PC-3 (cell line): Measurements from ENCODE around the gene DMD. TPM values are rescaled to one million over a fixed set of nuclear protein-coding genes. Genes with fewer than 3 reads are reported as not detected.

Experiments used
- ATAC-seq: fragments of 200-7000 bp; cut with Tn5 transposase; 2 replicates; pipeline ENCODE4 v1.9.1; 2020; ENCODE audit warnings: mild to moderate bottlenecking, moderate library complexity
- BruUV-seq: library from RNA; stranded (reverse); fragments of 400-500 nt; replicated peaks from 2 replicates; lab custom pipeline; 2021; lab: Mats Ljungman, UMichigan
- CTCF ChIA-PET: fragments of 300-600 bp; sonication (Branson Sonifier 250); formaldehyde crosslinking; loops from one replicate; lab custom pipeline; 2022; ENCODE audit warnings: antibody characterized with exemption; lab: Charles Lee
- POLR2A ChIA-PET: fragments of 300-600 bp; sonication (Branson Sonifier 250); formaldehyde crosslinking; loops from one replicate; lab custom pipeline; 2022; ENCODE audit warnings: antibody characterized with exemption; ENCODE audit not compliant: unreplicated experiment; lab: Charles Lee
- DNase-seq: peaks from one replicate; pipeline ENCODE4 v3.0.0-alpha.2; 2015
- H2AFZ ChIP-seq: fragments of 300-600 bp; sonication (generic); 2 replicates; pipeline ENCODE4 v1.6.0; 2016; ENCODE audit warnings: antibody characterized with exemption, low read length
- H3F3A ChIP-seq: fragments of 300-600 bp; sonication (generic); one replicate; pipeline ENCODE4 v1.6.0; 2017; ENCODE audit warnings: antibody characterized with exemption, low read length, control low read depth, mild to moderate bottlenecking; ENCODE audit not compliant: unreplicated experiment
- H3K27ac ChIP-seq: fragments of 300-600 bp; sonication (generic); 2 replicates; pipeline ENCODE4 v1.5.1; 2016; ENCODE audit warnings: mild to moderate bottlenecking, low read length
- H3K27me3 ChIP-seq: fragments of 300-600 bp; sonication (generic); 2 replicates; pipeline ENCODE4 v1.6.1; 2016; ENCODE audit warnings: low read length, mixed read lengths
- H3K36me3 ChIP-seq: fragments of 300-600 bp; sonication (generic); 2 replicates; pipeline ENCODE4 v1.6.1; 2016; ENCODE audit warnings: low read depth, mixed run types, low read length, mixed read lengths
- H3K4me1 ChIP-seq: fragments of 300-600 bp; sonication (generic); 2 replicates; pipeline ENCODE4 v1.5.1; 2016; ENCODE audit warnings: low read length; ENCODE audit not compliant: insufficient read depth
- H3K4me2 ChIP-seq: fragments of 300-600 bp; sonication (generic); 2 replicates; pipeline ENCODE4 v1.6.0; 2016; ENCODE audit warnings: low read length
- H3K4me3 ChIP-seq: fragments of 300-600 bp; sonication (generic); 2 replicates; pipeline ENCODE4 v1.5.1; 2016; ENCODE audit warnings: mild to moderate bottlenecking, low read length, mixed read lengths
- H3K79me2 ChIP-seq: fragments of 300-600 bp; sonication (generic); 2 replicates; pipeline ENCODE4 v1.6.1; 2017; ENCODE audit warnings: low read length, mixed read lengths
- H3K9ac ChIP-seq: fragments of 300-600 bp; sonication (generic); 2 replicates; pipeline ENCODE4 v1.6.0; 2016; ENCODE audit warnings: mild to moderate bottlenecking, low read length
- H3K9me2 ChIP-seq: fragments of 300-600 bp; sonication (generic); replicated peaks from 2 replicates; pipeline ENCODE4 v1.6.1; 2016; ENCODE audit warnings: mixed run types, low read length, mixed read lengths
- H3K9me3 ChIP-seq: fragments of 300-600 bp; sonication (generic); 2 replicates; pipeline ENCODE4 v1.6.1; 2016; ENCODE audit warnings: low read length, mixed read lengths
- H4K20me1 ChIP-seq: fragments of 300-600 bp; sonication (generic); 2 replicates; pipeline ENCODE4 v1.6.1; 2016; ENCODE audit warnings: low read length, mixed read lengths
- CTCF ChIP-seq: fragments of 300-600 bp; sonication (generic); conservative IDR thresholded peaks from 2 replicates; pipeline ENCODE4 v1.5.1; 2017; ENCODE audit warnings: antibody characterized with exemption, low read depth, mild to moderate bottlenecking, low read length
- EZH2 ChIP-seq: fragments of 300-600 bp; sonication (generic); IDR thresholded peaks from one replicate; pipeline ENCODE4 v1.6.1; 2017; ENCODE audit warnings: antibody characterized with exemption, mild to moderate bottlenecking, low read length; ENCODE audit not compliant: unreplicated experiment
- EZH2phosphoT487 ChIP-seq: fragments of 300-600 bp; sonication (generic); IDR thresholded peaks from 2 replicates; pipeline ENCODE4 v1.6.1; 2018; ENCODE audit warnings: mild to moderate bottlenecking, antibody characterized with exemption, low read length, borderline replicate concordance
- intact Hi-C: fragments of 100-400 bp; cut with micrococcal nuclease; formaldehyde crosslinking; loops from 2 replicates; pipeline ENCODE4 v1.9.0; 2023
- total RNA-seq: library from RNA; depleted of rRNA; stranded (reverse); fragments of >200 nt; gene quantifications from 2 replicates; pipeline ENCODE4 v1.2.3, GENCODE V29; 2014

Gene DMD
- total RNA-seq, 1 experiment from 2014 or later: not detected

- H3K27me3 ChIP-seq: no peaks in the 10 kb centered on the region
- H3K9me2 ChIP-seq: no peaks in the 10 kb centered on the region
- no TSS peak for BruUV-seq
- no peak overlapping the region for H3K4me2 ChIP-seq
- intact Hi-C loops: no loop called here
- no peak overlapping the region for H3K9ac ChIP-seq
- no peaks in the 10 kb centered on the region for H4K20me1 ChIP-seq
- no peaks in the 10 kb centered on the region for H3F3A ChIP-seq
- TF ChIP-seq EZH2phosphoT487 (no peak), EZH2 (no peak), CTCF (no peak)
- H2AFZ ChIP-seq: no peak overlapping the region
- no peaks in the 10 kb centered on the region for H3K79me2 ChIP-seq
- POLR2A ChIA-PET: no interaction called here
- ATAC-seq (no peak), DNase-seq (no peak)
- no peaks in the 10 kb centered on the region for H3K36me3 ChIP-seq
- H3K27ac ChIP-seq: no peak overlapping the region
- CTCF ChIA-PET: no interaction called here
- no peak overlapping the region for H3K4me3 ChIP-seq
- no peaks in the 10 kb centered on the region for H3K4me1 ChIP-seq
- no peaks in the 10 kb centered on the region for H3K9me3 ChIP-seq
These were observed 696.4 kb downstream of the DMD start for GRCh38 chrX:32514986-32515385.

- ChIA-PET CTCF (no interaction called here), POLR2A (no interaction called here)
- Histone ChIP-seq H3K4me2 (no peak overlapping the region), H2AFZ (no peak overlapping the region), H3K9me2 (no peaks in the 10 kb centered on the region), H3K79me2 (no peaks in the 10 kb centered on the region), H3K4me3 (no peak overlapping the region), H3K9me3 (no peaks in the 10 kb centered on the region), H3K27me3 (no peaks in the 10 kb centered on the region), H3F3A (no peaks in the 10 kb centered on the region), H3K4me1 (no peaks in the 10 kb centered on the region), H4K20me1 (no peaks in the 10 kb centered on the region), H3K36me3 (no peaks in the 10 kb centered on the region), H3K27ac (no peak overlapping the region), H3K9ac (no peak overlapping the region)
- DNase-seq: no peak
- intact Hi-C loops: no loop called here
- TF ChIP-seq EZH2 (no peak), EZH2phosphoT487 (no peak), CTCF (no peak)
- no TSS peak for BruUV-seq
- ATAC-seq: no peak
These were observed 709.7 kb downstream of the DMD start for GRCh38 chrX:32501606-32502005.

GRCh38 chrX:32496671-32497070 is 714.7 kb downstream of the DMD start:
- no peaks in the 10 kb centered on the region for H3K27me3 ChIP-seq
- no peaks in the 10 kb centered on the region for H3F3A ChIP-seq
- intact Hi-C loops: no loop called here
- no peak overlapping the region for H3K27ac ChIP-seq
- H3K9me2 ChIP-seq: no peaks in the 10 kb centered on the region
- ATAC-seq: no peak
- no peak overlapping the region for H3K4me3 ChIP-seq
- no peaks in the 10 kb centered on the region for H3K4me1 ChIP-seq
- DNase-seq: no peak
- no peak overlapping the region for H2AFZ ChIP-seq
- ChIA-PET POLR2A (no interaction called here), CTCF (no interaction called here)
- no peaks in the 10 kb centered on the region for H4K20me1 ChIP-seq
- no peak overlapping the region for H3K4me2 ChIP-seq
- H3K79me2 ChIP-seq: no peaks in the 10 kb centered on the region
- no peaks in the 10 kb centered on the region for H3K36me3 ChIP-seq
- H3K9me3 ChIP-seq: no peaks in the 10 kb centered on the region
- TF ChIP-seq EZH2: no peak
- TF ChIP-seq EZH2phosphoT487: no peak
- no peak for TF ChIP-seq CTCF
- H3K9ac ChIP-seq: no peak overlapping the region
- no TSS peak for BruUV-seq
